SIG-M5 treated with dmso at 0.1 percent for 504 hours (cell line): ENCODE data around the gene DOC2A.
"Not testable (repeated sequence)": the region's sequence is repeated elsewhere in the genome, so short reads cannot be mapped to it uniquely, and the experiment has no call there.

Experiments
- DNase-seq: peaks from one replicate; lab custom pipeline; 2025; ENCODE audit not compliant: unreplicated experiment; lab: John Stamatoyannopoulos, UW

The DOC2A gene

GRCh38 chr16:30027588-30028437, 17.0 kb upstream of the DOC2A start:
- DNase-seq, result no peak

- DNase-seq, result no peak
These were observed 15.6 kb upstream of the DOC2A start for GRCh38 chr16:30026449-30026848.

GRCh38 chr16:30025574-30025973, 14.7 kb upstream of the DOC2A start:
- DNase-seq, result no peak

GRCh38 chr16:30025156-30025555, 14.3 kb upstream of the DOC2A start:
- no peak for DNase-seq

- no peak for DNase-seq
These were observed 13.6 kb upstream of the DOC2A start for GRCh38 chr16:30024451-30024850.

- DNase-seq, result no peak
These were observed 12.8 kb upstream of the DOC2A start for GRCh38 chr16:30023586-30023985.

- no peak for DNase-seq
These were observed 12.1 kb upstream of the DOC2A start, which contains the start of gene C16orf92 for GRCh38 chr16:30022887-30023286. Gene C16orf92, plus strand, starts transcription at chr16:30023198. Its CDS starts 143 bp downstream, at chr16:30023341.

- no peak for DNase-seq
These were observed 7.9 kb upstream of the DOC2A start for GRCh38 chr16:30018731-30019158.

- DNase-seq, result not testable (repeated sequence)
These were observed 7.1 kb upstream of the DOC2A start for GRCh38 chr16:30017937-30018336.

- no peak for DNase-seq
These were observed 6.4 kb upstream of the DOC2A start for GRCh38 chr16:30017277-30017656.

GRCh38 chr16:30016555-30017276, 5.9 kb upstream of the DOC2A start:
- DNase-seq, result no peak

GRCh38 chr16:30015450-30015849, 4.6 kb upstream of the DOC2A start:
- DNase-seq, result not testable (repeated sequence)

- DNase-seq, result not testable (repeated sequence)
These were observed 1.8 kb upstream of the DOC2A start for GRCh38 chr16:30012598-30012997.

GRCh38 chr16:30011714-30012504, 1.1 kb upstream of the DOC2A start:
- no peak for DNase-seq

- no peak for DNase-seq
These were observed 610 bp downstream of the DOC2A start for GRCh38 chr16:30009990-30010843.

- no peak for DNase-seq
These were observed 1.6 kb downstream of the DOC2A start for GRCh38 chr16:30009085-30009862.

- DNase-seq, result no peak
These were observed 3.4 kb downstream of the DOC2A start for GRCh38 chr16:30007378-30007895.

GRCh38 chr16:30006659-30007377, 4.0 kb downstream of the DOC2A start:
- no peak for DNase-seq

- DNase-seq, result no peak
These were observed 4.7 kb downstream of the DOC2A start for GRCh38 chr16:30006095-30006473.
